GM19043 (cell line): ENCODE measurements around the gene LIPE.
"Not testable (repeated sequence)": the region's sequence is repeated elsewhere in the genome, so short reads cannot be mapped to it uniquely, and the experiment has no call there.

Source experiments
- ATAC-seq: cut with Tn5 transposase; IDR thresholded peaks from one replicate; pipeline ENCODE4 v1.9.1; 2021; ENCODE audit warnings: low read depth; ENCODE audit not compliant: unreplicated experiment

LIPE gene

DNA sequence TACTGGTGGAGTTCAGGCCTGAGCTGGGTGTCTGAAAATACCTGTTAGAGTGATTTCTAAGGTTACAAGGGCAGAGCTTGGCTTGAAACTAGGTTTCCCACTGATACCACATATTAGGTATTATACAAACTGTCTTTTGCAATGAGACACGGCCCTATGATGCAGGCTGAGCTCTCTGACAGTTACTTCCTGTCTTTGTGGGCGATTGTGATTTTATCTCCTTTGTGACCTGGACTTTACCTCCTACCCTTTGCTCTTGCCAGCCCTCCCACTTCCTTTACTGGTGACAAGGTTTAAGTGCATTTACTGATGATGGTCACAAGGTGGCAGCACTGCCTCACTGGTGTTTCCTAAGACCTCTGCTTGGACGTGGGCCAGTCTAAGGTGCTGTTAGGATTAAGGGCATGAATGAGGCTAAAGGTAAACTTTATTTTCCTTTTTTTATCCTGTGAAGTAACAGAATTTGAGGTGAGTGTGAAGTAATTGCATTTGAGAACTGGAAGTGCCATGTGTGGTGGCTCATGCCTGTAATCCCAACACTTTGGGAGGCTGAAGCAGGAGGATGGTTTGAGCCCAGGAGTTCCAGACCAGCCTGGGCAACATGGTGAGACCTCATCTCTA, 23.2 kb upstream of the LIPE start:
- ATAC-seq = no peak

DNA sequence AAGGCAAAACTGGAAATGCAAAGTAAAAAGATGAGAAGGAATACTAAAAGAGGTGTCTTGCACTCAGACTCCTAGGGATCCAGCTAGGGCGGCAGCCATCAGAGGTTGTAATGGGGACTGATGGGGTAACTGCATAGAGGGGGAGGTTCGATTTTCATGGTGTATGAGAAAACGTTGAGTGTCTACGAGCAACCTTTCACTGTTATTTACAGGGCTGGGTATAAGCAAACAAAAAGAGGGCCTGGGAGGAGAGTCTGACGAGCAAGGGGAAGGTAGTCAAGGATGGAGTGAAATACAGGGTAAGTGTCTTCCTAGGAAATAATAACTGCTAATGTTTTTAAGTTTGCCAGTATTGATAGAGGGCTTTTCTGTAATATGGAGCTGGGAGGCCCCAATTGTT, 21.1 kb upstream of the LIPE start:
- ATAC-seq = not testable (repeated sequence)

DNA sequence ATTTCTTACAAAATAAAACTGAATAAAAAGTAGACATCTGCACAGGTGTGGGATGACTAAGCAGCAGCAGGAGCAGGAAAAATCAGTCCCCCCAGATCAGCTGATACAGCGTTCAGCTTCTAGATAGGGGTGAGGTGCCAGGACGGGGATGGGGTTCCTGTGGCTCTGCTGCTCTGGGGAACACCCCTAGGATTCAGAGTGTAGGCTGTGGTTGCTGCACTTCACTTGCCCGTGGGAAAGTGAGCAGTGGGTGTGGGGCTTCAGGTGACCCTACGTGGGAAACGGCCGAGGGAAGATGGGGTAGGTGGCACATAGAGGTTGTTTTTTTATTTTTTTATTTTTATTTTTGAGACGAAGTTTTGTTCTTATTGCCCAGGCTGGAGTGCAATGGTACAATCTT, 18.8 kb upstream of the LIPE start:
- ATAC-seq = no peak

DNA sequence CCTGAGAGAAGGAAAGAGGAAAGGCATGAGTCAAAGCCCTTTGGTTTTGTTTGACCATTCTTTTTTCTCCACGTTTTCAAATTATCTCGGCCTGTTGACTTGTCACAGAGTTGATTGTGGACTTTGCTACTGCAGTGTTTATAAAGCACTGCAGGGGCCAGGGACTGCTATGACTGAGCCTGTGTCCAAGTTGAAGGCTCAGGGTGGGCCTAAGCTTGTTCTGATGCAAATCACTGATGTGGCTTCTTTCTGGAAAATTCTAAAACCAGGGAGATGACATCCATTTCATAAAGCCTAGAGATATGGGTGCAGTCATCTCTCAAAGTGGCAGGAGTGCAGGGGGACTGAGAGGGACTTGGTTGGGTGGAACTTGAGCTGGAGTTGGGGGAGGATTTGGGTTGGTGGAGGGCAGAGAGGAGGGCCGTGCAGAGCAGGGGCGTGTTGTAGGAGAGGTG, 16.8 kb upstream of the LIPE start:
- no peak for ATAC-seq

DNA sequence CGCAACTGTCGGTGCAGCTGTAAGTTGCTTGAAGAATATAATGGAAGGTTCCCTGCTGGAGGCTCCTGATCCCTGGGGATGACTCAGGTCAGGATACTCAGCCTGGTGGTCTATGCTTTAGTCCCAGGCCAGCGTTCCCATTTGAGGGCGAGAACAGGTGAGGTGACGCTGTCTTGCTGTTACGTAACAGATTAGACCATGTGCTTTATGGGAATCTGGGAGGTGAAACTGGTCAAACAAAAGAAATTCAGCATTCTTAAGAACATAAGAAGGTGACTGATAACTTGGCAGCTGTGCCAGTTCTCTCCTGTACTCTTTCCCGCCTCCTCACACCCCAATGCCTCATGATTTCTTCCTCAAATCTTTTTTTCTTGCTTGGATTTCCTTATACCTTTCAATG, 15.6 kb upstream of the LIPE start, which contains the start of gene CXCL17:
Gene CXCL17, minus strand, starts transcription at position 114 of the 400 bp plus-strand sequence. CDS start 114 bp downstream, outside the sequence.
- ATAC-seq = no peak

DNA sequence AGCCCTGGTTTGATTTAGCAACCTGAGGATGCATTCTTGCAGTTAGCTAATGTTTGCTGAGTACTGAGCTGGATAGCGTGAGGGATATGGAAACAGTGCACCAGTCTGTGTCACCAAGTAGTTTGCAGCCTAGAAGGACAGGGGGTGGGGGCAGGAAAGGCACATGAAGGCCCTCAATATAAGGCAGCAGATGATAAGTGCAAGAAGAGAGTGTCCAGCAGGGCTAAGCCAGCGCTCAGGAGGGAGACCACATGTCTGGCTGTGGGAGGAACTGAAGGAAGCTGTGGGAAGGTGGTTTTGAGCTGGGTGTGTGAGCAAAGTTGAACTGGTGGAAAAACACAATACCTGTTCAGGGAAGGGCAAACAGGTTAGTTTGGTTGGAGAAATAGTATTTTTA, 13.9 kb upstream of the LIPE start:
- ATAC-seq = no peak

DNA sequence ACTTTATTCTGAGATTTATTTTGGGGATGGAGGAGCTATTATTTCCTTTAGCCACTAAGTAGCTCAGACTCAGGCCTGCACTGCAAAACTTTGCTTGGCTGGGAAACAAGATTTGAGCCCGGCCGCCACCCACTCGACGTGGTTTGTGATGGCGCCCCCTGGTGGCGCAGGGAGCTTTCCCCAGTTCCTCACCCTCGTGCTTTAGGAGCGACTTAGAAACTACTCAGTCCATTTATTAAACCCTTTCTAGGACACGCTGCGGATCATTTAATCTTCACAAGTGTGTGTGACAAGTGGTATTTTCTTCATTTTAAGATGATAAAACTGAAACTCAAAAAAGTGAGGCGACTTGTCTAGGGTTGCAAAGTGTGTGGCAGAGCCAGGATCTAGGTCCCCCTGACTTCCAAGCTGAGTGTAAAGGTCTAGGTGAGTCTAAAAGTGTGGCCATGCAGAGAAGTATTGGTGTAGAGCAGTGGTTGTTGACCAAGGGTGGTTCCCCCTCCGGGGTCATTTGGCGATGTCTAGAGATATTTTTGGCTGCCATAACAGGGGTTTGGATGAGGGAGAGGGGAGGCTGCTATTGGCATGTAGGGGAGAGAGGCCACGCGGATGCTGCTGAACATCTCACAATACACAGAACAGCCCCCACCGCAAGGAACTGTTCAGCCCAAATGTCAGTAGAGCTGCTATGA, 13.3 kb upstream of the LIPE start:
- no peak for ATAC-seq

DNA sequence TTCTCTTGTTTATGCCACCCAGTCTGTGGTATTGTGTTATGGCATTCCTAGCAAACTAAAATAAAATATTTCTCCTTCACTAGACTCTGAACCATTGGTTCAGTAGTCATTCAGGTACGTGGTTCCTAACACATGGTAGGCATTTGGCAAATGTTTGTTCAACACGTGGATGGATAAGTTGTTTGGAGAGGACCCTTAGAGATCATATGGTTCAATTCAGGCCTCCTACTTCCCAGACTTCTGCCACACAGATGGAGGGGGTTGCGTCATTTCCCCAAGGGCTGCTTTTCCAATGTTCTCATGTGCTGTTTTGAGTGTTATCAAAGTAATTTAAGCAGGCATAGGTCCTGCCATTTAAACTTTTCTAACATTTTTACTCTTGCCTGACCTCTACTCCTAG, 8.8 kb upstream of the LIPE start:
- no peak for ATAC-seq

DNA sequence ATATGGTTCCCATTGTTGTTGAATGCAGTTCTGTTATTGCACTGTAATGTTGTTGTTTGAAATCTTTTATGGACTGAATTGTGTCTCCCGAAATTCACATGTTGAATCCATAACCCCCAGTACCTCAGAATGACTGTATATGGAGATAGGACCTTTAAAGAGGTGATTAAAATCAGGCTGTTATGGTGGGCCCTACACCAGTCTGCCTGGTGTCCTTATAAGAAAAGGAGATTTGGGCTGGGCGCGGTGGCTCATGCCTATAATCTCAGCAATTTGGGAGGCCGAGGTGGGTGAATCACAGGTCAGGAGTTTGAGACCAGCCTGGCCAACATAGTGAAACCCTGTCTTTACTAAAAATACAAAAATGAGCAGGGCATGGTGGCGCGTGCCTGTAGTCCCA, 8.1 kb upstream of the LIPE start:
- no peak for ATAC-seq

DNA sequence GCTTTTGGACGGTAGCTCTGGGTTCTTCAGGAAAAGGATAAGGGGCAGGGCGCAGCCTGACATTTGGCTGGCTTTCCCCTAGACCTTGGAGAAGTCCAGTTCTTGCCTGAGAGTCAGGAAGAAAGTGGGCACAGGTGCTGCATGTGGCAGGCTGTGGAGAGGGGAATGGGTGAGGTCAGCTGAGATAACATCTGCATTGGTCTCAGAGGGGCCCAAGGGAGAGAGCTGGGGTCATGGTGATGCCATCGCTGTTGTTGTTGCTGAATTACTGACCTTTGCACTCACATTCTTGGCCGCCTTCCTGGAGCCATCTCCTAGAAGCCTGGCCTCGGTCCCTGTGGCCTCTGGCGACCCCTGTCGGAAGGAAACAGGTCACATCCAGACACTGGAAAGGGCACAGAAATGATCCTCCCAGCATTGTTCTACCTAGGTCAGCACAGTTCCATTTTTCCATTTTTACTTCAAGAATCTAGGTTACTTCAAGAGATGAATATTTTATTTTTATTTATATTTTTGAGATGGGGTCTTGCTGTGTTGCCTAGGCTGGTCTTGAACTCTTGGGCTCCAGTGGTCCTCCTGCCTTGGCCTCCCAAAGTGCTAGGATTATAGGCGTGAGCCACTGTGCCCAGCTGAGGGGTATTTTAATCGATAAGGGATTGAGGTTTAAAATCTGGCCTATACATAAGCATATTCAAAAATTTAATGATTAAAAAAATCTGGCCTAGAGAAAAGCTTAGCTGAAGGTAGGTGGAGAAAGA, 6.5 kb upstream of the LIPE start:
- no peak for ATAC-seq

DNA sequence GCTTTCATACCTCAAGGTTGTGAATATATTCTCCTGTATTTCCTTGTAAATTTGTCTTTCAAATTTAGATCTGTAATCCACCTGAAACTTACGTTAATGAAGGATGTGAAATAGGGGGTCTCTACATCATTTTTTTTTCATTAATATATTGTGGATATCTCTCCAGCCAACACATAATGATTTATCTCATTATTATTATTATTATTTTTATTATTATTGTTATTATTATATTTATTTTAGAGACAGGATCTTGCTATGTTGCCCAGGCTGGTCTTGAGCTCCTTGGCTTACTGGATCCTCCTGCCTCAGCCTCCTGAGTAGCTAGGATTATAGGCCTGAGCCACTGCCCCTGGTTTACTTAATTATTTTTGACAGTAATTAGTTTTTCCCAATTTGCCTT, 4.3 kb upstream of the LIPE start:
- ATAC-seq = no peak

DNA sequence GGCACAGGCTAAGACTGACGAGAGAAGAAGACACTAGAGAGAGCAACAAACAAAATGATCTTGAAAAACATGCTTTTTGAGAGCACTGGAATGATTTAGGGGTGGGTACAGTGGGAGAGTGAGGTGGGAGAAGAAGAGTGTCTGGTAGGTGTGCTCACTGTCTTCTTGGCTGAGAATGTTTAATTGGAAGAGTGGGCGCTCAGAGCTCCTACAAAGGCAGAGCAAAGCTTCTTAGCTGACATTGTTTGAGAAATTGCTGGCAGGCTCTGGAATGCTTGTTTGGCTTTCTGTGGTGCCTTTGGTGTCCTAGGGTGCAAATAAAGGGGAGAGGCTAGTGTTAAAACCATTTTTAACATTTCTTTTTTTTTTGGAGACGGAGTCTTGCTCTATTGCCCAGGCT, 1.5 kb upstream of the LIPE start:
- no peak for ATAC-seq

DNA sequence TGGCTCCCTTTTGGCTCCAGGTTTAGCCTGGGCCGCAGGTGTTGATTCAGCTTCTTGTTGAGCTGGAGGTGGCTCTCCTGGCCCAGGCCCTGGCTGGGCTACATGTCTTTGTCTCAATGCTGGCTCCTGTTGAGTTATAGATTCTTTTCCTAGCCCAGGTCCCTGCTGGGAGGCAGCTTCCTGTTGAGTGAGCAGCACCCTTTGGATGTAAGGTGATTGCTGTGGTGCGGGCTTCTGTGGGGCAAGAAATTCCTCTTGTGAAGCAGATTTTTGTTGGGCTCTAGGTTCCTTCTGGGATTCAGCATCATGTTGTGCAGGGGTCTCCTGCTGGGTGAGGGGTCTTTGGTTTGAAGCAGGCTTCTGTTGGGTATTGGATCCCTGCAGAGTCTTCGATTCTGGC, 545 bp downstream of the LIPE start:
- no peak for ATAC-seq

DNA sequence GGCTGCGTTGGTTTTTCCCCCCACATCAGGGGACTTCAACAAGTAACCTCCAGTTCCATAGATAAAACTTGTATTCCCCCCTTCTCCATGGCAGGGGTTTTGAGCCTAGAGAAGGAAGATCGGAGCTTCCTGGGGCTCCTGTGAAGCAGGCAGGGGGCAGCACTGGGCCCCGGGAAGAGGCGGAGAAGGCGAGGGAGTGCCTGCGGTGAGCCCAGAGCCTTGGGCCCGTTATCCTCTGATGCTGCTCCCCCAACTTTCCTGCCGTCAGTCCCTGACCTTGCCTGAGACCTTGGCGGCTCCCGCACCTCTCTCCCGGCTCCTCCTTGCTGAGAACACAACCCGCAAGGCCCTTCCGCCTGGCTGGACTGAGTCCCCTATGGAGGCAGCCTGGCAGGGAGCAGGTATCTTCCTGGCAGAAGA, 2.5 kb downstream of the LIPE start:
- no peak for ATAC-seq

DNA sequence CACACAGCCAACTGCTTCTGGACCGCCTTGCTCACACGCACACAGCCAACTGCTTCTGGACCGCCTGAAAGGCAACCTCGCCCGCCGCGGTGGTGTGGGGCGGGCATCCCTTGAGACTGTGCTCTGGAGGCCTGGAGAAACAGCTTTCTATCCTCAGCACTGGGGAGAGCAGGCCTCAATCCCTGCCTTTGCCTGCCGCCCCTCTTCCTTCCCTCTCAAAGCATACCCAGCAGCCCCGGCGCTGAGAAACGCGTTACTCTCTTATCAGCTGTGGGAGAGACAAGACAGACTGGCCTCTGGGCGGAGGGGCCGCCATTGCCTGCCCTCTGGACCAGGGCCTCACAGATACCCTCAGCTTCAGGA, 2.9 kb downstream of the LIPE start:
- ATAC-seq = no peak

DNA sequence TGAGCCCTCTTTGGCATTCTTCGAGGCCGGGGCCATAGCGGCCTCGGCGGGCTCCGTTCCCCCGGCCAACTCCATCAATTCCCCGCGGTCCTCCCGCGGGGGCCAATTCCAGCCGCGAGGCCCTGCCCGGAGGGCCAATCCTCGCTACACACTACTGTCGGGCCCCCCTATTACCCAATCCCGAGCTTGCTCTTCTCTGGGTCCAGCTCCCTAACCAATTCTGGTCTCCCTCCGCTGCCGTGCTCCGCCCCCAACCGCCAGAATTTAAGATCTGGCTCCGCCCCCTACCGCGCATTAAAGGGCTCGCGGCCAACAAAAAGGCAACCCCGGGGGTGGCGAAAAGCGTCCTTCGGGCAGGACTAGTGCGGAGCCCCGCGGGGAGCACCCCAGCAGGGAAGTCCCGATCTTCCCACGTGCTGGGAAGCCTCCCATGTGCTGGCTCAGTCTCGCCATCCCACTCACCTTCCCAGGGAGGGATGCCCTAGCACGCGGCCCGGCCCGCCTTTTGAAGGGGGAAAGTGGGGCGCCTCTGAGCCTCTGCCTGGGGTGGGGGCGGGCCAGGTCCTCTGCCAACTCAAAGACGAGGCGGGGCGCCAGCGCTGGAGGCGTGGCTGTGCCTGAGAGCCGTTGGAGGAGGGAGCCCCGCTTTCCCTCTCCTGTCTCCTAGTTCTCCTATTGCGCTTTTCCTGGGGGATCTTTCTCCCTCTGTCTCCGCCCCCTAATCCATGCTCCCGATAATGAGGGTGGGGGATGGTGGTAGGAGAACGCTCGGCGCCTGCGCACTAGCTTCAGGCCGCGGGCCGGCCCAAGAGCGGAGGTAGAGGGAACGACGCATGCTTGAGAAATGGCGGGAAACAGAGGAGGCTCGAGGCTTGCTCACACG, 3.5 kb downstream of the LIPE start:
- ATAC-seq = peak; percentile 83

DNA sequence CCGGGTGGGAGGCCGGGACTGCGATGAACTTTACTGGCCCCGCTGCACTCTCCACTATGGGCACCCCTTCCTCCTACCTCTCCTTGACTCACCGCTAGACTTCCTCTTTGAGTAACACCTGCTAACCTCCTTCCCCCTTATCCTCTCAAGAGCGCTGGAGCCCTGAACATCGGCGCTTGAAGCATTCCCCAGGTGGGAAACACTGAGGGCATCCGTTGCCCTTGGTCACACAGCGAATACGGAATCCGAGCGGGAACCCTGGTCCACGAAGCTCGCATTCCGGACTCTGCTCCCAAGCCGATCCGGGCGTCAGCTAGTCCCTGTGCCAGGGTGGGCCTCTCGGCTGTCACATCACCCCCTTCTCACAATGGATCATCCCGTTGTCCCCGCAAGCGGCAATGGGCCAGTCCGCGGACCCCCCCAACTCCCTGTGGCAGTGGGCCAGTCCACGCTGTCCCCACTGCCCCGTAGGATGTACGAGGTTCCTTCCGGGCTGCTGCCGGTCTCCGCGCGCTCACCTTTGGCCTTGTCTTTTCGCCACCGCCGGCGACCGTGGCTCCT, 4.2 kb downstream of the LIPE start:
- ATAC-seq = peak; percentile 20

DNA sequence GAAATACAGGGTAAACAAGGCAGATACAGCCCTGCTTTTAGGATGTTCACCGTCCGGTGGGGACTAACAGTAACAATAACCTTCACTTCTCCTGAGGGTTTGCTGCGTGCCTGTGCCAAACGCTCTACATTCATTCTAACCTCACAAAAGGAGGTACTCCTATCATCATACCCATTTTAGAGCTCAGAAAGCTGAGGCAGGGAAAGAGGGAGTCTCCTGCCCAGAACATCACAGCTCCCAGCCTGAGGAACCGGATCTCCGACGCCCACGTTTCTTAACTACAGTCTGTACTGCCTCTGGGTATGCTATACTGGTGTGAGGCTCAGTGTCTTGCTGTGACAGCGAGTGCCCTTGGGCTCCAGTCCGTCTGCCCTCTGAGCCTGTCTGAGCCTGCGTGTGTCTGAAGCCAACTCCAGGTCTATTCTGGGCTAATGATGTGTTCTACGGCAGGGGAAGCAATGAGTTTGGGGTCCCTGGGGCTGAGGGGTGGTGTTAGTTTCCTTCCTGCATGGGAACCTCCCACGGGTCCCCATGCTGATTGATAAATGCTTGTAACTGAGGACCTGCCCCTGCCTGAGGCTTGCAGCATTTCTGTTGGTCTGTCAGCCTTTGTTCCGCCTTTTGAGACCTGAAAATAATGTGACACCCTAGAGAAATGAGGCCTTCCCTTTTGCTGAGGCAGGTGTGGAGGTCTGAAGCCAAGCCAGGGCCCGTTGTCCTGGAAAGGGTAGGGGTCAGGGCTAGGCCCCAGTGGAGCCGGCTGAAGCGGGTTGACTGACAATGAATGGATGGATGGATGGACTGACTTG, 4.9 kb downstream of the LIPE start:
- ATAC-seq = no peak

DNA sequence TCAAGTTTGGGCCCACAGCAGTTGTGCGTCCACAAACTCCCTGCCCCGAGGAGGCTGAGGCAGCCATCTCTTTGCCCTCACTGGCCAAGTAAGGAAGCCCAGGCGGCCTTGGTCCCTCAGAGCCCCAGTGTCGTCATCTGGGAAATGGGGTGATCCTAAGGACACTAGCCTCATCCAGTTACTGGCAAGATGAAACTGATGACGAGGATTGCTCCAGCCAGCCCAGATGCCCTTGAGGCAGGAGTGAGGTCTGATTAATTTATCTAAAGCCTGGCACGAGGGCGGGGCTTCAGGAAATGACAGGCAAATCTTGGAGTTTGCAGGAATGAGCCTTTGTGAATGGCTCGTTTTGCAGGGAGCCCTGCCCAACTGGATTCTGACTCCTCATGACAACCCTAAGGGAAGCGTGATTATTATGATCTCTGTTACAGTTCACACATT, 5.6 kb downstream of the LIPE start:
- ATAC-seq = no peak

DNA sequence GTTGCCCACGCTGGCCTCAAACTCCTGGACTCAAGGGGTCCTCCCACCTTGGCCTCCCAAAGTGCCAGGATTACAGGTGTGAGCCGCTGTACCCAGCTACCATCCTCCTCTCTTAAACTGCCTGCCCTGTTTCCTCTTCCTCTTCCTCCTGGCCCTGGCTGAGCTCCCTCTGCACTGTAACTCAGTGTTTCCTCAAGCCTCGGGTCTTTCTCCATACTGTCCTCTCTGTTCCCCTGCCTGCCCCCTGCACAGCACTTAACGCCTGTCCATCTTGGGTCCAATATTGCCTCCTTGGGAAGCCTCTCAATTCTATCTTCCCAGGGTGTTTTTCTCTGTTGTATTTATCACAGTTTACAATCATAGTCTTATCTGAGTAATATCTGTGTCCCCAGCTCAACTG, 6.1 kb downstream of the LIPE start:
- no peak for ATAC-seq
